NCI-H1048 (cell line): Measurements from ENCODE around the gene SETBP1.
"Not testable (repeated sequence)": the region's sequence is repeated elsewhere in the genome, so short reads cannot be mapped to it uniquely, and the experiment has no call there.

Experiments used
- DNase-seq: peaks from one replicate; lab custom pipeline; 2025; lab: John Stamatoyannopoulos, UW

The SETBP1 gene

GRCh38 chr18:44704135-44704789 lies 23.6 kb downstream of the SETBP1 start:
- no peak for DNase-seq

GRCh38 chr18:44705075-44705675 lies 24.5 kb downstream of the SETBP1 start:
- DNase-seq = no peak

- DNase-seq = no peak
These were observed 27.9 kb downstream of the SETBP1 start for GRCh38 chr18:44708451-44709083.

- DNase-seq = no peak
These were observed 28.8 kb downstream of the SETBP1 start for GRCh38 chr18:44709307-44710126.

GRCh38 chr18:44710931-44711330 lies 30.2 kb downstream of the SETBP1 start:
- no peak for DNase-seq

GRCh38 chr18:44712025-44712424 lies 31.3 kb downstream of the SETBP1 start:
- DNase-seq = no peak

- DNase-seq = no peak
These were observed 32.7 kb downstream of the SETBP1 start for GRCh38 chr18:44713435-44713834.

- DNase-seq = no peak
These were observed 33.7 kb downstream of the SETBP1 start for GRCh38 chr18:44714376-44714775.

- DNase-seq = no peak
These were observed 34.6 kb downstream of the SETBP1 start for GRCh38 chr18:44715245-44715644.

GRCh38 chr18:44715842-44716241 lies 35.2 kb downstream of the SETBP1 start:
- DNase-seq = no peak

GRCh38 chr18:44716697-44717163 lies 36.0 kb downstream of the SETBP1 start:
- no peak for DNase-seq

- no peak for DNase-seq
These were observed 38.9 kb downstream of the SETBP1 start for GRCh38 chr18:44719519-44720060.

- not testable (repeated sequence) for DNase-seq
These were observed 41.1 kb downstream of the SETBP1 start for GRCh38 chr18:44721748-44722147.

- no peak for DNase-seq
These were observed 42.7 kb downstream of the SETBP1 start for GRCh38 chr18:44723411-44723810.

- DNase-seq = no peak
These were observed 43.6 kb downstream of the SETBP1 start for GRCh38 chr18:44724105-44724778.

GRCh38 chr18:44725300-44726058 lies 44.8 kb downstream of the SETBP1 start:
- no peak for DNase-seq

- DNase-seq = no peak
These were observed 45.4 kb downstream of the SETBP1 start for GRCh38 chr18:44726059-44726421.

- DNase-seq = no peak
These were observed 46.6 kb downstream of the SETBP1 start for GRCh38 chr18:44727291-44727690.

GRCh38 chr18:44729631-44730101 lies 49.0 kb downstream of the SETBP1 start:
- no peak for DNase-seq

- DNase-seq = no peak
These were observed 50.3 kb downstream of the SETBP1 start for GRCh38 chr18:44730803-44731529.
